Neural cell (in vitro differentiated cells): Measurements from ENCODE around the gene NFASC. TPM values are rescaled to one million over a fixed set of nuclear protein-coding genes. Genes with fewer than 3 reads are reported as not detected.

Source experiments
- H2AFZ ChIP-seq: fragments of 200-600, 300-800 bp; sonication (generic), shearing (Covaris generic); 2 replicates; pipeline ENCODE4 v1.6.0; 2014; ENCODE audit warnings: low read depth, mild to moderate bottlenecking, antibody characterized with exemption, low read length, moderate library complexity
- H3F3A ChIP-seq: fragments of 200-600 bp; shearing (Covaris generic); 2 replicates; pipeline ENCODE4 v1.6.1; 2016; ENCODE audit warnings: mild to moderate bottlenecking, moderate library complexity, mixed read lengths, antibody characterized with exemption, low read length; ENCODE audit not compliant: insufficient read depth, poor library complexity, severe bottlenecking
- H3K27ac ChIP-seq: fragments of 200-600, 300-800 bp; sonication (generic), shearing (Covaris generic); 2 replicates; pipeline ENCODE4 v1.5.1; 2014; ENCODE audit warnings: mild to moderate bottlenecking, low read length, moderate library complexity
- H3K27me3 ChIP-seq: fragments of 300-800, 200-600 bp; sonication (generic), shearing (Covaris generic); 2 replicates; pipeline ENCODE4 v1.6.0; 2014; ENCODE audit warnings: mild to moderate bottlenecking, low read depth, low read length, moderate library complexity; ENCODE audit not compliant: insufficient read depth
- H3K36me3 ChIP-seq: fragments of 300-800, 200-600 bp; sonication (generic), shearing (Covaris generic); 2 replicates; pipeline ENCODE4 v1.5.1; 2014; ENCODE audit warnings: mild to moderate bottlenecking, antibody characterized with exemption, low read length, moderate library complexity; ENCODE audit not compliant: insufficient read depth
- H3K4me2 ChIP-seq: fragments of 300-800, 200-600 bp; sonication (generic), shearing (Covaris generic); 2 replicates; pipeline ENCODE4 v1.6.0; 2014; ENCODE audit warnings: mild to moderate bottlenecking, low read length
- H3K4me3 ChIP-seq: fragments of 300-800, 200-600 bp; sonication (generic), shearing (Covaris generic); 2 replicates; pipeline ENCODE4 v1.5.1; 2014; ENCODE audit warnings: mild to moderate bottlenecking, low read length, moderate library complexity
- H3K79me2 ChIP-seq: fragments of 200-600 bp; shearing (Covaris generic); replicated peaks from 2 replicates; pipeline ENCODE4 v1.6.0; 2014; ENCODE audit warnings: mild to moderate bottlenecking, low read length, moderate library complexity; ENCODE audit not compliant: insufficient read depth
- H3K9ac ChIP-seq: fragments of 300-800, 200-600 bp; sonication (generic), shearing (Covaris generic); 2 replicates; pipeline ENCODE4 v1.6.1; 2016; ENCODE audit warnings: mild to moderate bottlenecking, low read length, mixed read lengths
- H3K9me2 ChIP-seq: fragments of 200-600 bp; shearing (Covaris generic); 2 replicates; pipeline ENCODE4 v1.6.1; 2016; ENCODE audit warnings: mild to moderate bottlenecking, low read length, mixed read lengths; ENCODE audit not compliant: insufficient read depth
- H3K9me3 ChIP-seq: fragments of 200-600, 300-800 bp; sonication (generic), shearing (Covaris generic); 2 replicates; pipeline ENCODE4 v1.6.1; 2016; ENCODE audit warnings: mild to moderate bottlenecking, mixed run types, low read length, moderate library complexity, mixed read lengths
- H4K20me1 ChIP-seq: fragments of 200-600 bp; shearing (Covaris generic); 2 replicates; pipeline ENCODE4 v1.6.1; 2016; ENCODE audit warnings: mild to moderate bottlenecking, mixed run types; ENCODE audit not compliant: insufficient read depth
- EP300 ChIP-seq: fragments of 450-650 bp; conservative IDR thresholded peaks from 2 replicates; pipeline ENCODE4 v1.6.1; 2014; ENCODE audit warnings: antibody characterized with exemption, mild to moderate bottlenecking, moderate library complexity; ENCODE audit not compliant: poor library complexity, severe bottlenecking
- EZH2 ChIP-seq: fragments of 200-600, 300-800 bp; shearing (Covaris generic), sonication (generic); IDR thresholded peaks from 2 replicates; pipeline ENCODE4 v1.6.1; 2014; ENCODE audit warnings: antibody characterized with exemption, low read length, borderline replicate concordance, mild to moderate bottlenecking; ENCODE audit not compliant: insufficient read depth, poor library complexity, severe bottlenecking
- MXI1 ChIP-seq: fragments of 450-650 bp; conservative IDR thresholded peaks from 2 replicates; pipeline ENCODE4 v1.6.1; 2014; ENCODE audit warnings: antibody characterized with exemption, mild to moderate bottlenecking; ENCODE audit not compliant: poor library complexity, severe bottlenecking
- POLR2AphosphoS5 ChIP-seq: IDR thresholded peaks from 2 replicates; pipeline ENCODE4 v1.6.1; 2012
- RAD21 ChIP-seq: fragments of 450-650 bp; conservative IDR thresholded peaks from 2 replicates; pipeline ENCODE4 v1.6.1; 2014; ENCODE audit warnings: antibody characterized with exemption, mild to moderate bottlenecking, moderate library complexity
- SMC3 ChIP-seq: fragments of 450-650 bp; conservative IDR thresholded peaks from 2 replicates; pipeline ENCODE4 v1.6.1; 2014; ENCODE audit warnings: antibody characterized with exemption, mild to moderate bottlenecking, moderate library complexity; ENCODE audit not compliant: poor library complexity
- TAF1 ChIP-seq: IDR thresholded peaks from 2 replicates; pipeline ENCODE4 v1.6.1; 2012; ENCODE audit warnings: low read depth
- polyA plus RNA-seq: library from polyadenylated mRNA; depleted of rRNA; stranded (reverse); fragments of >200 nt; gene quantifications from 2 replicates; pipeline ENCODE4 v1.2.3, GENCODE V29; 2014
- TF ChIP-seq, protein P1 (sequence below): fragments of 450-650 bp; IDR thresholded peaks from 2 replicates; pipeline ENCODE4 v1.5.1; 2014; ENCODE audit warnings: antibody characterized with exemption, mild to moderate bottlenecking, moderate library complexity; ENCODE audit not compliant: poor library complexity, severe bottlenecking

NFASC gene
- polyA plus RNA-seq, 1 donor from 2014 or later: 23.9 TPM

DNA sequence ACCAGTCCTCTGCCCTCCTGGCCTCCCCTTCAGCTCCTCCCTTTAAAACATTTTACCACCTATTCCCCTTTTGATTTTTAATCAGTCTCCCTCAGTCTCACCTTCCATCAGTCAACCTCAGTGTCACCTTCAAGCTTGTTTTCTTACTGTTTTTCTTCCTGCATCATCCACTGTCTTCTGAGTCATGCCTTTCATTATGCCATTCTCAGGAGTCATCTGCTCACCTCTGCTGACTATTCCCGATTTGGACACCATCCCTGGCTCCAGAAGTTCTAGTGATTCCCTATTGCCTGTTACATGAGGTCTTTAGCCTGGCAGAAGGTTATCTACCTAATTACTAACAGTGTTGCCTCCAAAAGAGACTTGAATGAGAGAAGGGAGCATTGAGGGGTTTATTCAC, 23.9 kb downstream of the NFASC start:
- H3K27me3 ChIP-seq: no peaks in the 10 kb centered on the region
- H3F3A ChIP-seq: peaks cover 6% of the 10 kb centered on the region
- H3K36me3 ChIP-seq: no peaks in the 10 kb centered on the region
- no peaks in the 10 kb centered on the region for H3K9me2 ChIP-seq
- no peak overlapping the region for H3K27ac ChIP-seq
- H3K79me2 ChIP-seq: peaks cover 6% of the 10 kb centered on the region
- H4K20me1 ChIP-seq: no peaks in the 10 kb centered on the region
- no peak overlapping the region for H3K4me3 ChIP-seq
- no peak overlapping the region for H2AFZ ChIP-seq
- H3K9me3 ChIP-seq: no peaks in the 10 kb centered on the region
- no peak for TF ChIP-seq EP300
- TF ChIP-seq MXI1: no peak
- no peak for TF ChIP-seq RAD21
- TF ChIP-seq SMC3: no peak
- TF ChIP-seq, protein P1, sequence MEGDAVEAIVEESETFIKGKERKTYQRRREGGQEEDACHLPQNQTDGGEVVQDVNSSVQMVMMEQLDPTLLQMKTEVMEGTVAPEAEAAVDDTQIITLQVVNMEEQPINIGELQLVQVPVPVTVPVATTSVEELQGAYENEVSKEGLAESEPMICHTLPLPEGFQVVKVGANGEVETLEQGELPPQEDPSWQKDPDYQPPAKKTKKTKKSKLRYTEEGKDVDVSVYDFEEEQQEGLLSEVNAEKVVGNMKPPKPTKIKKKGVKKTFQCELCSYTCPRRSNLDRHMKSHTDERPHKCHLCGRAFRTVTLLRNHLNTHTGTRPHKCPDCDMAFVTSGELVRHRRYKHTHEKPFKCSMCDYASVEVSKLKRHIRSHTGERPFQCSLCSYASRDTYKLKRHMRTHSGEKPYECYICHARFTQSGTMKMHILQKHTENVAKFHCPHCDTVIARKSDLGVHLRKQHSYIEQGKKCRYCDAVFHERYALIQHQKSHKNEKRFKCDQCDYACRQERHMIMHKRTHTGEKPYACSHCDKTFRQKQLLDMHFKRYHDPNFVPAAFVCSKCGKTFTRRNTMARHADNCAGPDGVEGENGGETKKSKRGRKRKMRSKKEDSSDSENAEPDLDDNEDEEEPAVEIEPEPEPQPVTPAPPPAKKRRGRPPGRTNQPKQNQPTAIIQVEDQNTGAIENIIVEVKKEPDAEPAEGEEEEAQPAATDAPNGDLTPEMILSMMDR: no peak
- no peak for TF ChIP-seq EZH2
- TF ChIP-seq POLR2AphosphoS5: no peak
- no peak overlapping the region for H3K9ac ChIP-seq
- no peak overlapping the region for H3K4me2 ChIP-seq

GRCh38 chr1:204896023-204896422, 25.4 kb downstream of the NFASC start:
- H3K27ac ChIP-seq: no peak overlapping the region
- no peak overlapping the region for H3K4me2 ChIP-seq
- no peaks in the 10 kb centered on the region for H3F3A ChIP-seq
- no peak overlapping the region for H2AFZ ChIP-seq
- H3K27me3 ChIP-seq: no peaks in the 10 kb centered on the region
- TF ChIP-seq POLR2AphosphoS5: no peak
- no peak for TF ChIP-seq TAF1
- no peaks in the 10 kb centered on the region for H4K20me1 ChIP-seq
- H3K79me2 ChIP-seq: peaks cover 6% of the 10 kb centered on the region
- no peak overlapping the region for H3K4me3 ChIP-seq
- H3K36me3 ChIP-seq: no peaks in the 10 kb centered on the region
- no peaks in the 10 kb centered on the region for H3K9me2 ChIP-seq
- H3K9me3 ChIP-seq: no peaks in the 10 kb centered on the region
- no peak overlapping the region for H3K9ac ChIP-seq

DNA sequence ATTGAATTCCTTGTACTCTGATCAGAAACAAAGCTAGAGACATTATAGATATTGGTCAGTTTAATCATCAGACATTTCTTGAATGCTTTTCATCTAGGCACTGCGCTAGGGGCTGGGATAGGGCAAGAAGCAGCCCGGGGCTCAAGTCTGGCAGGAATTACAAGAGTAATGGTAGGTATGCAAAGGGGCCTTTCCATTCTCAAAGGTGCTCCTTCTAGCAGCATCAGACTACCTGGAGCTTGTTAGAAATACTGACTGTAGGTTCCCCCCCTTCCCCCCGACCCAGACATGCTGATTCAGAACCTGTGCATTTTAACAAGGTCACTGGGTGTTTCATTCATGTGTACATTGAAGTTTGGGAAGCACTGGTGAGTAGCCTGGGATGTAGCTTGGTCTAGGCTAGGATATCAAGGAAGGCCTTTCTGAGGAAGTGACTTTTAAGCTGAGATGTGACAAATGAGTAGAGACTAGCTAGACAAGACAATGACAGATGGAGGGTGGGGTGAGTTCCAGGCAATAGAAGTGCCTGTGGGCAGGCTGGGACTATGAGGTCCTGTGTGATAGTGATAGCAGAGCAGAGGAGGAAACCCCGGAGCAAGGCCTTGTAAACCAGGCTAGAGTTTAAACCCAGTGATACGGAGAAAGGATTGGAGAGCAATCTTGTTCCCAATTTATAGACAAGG, 26.3 kb downstream of the NFASC start:
- Histone ChIP-seq H3K27me3 (no peaks in the 10 kb centered on the region), H3K9me3 (no peaks in the 10 kb centered on the region), H3K9me2 (no peaks in the 10 kb centered on the region), H3K9ac (no peak overlapping the region), H3K27ac (no peak overlapping the region), H3K4me2 (no peak overlapping the region), H4K20me1 (no peaks in the 10 kb centered on the region), H3F3A (no peaks in the 10 kb centered on the region), H3K36me3 (no peaks in the 10 kb centered on the region), H3K4me3 (no peak overlapping the region), H3K79me2 (peaks cover 6% of the 10 kb centered on the region), H2AFZ (no peak overlapping the region)
- TF ChIP-seq MXI1 (no peak), EP300 (no peak), EZH2 (no peak), RAD21 (no peak)
